ENCODE results near the gene RPL31. TPM values are rescaled to one million over a fixed set of nuclear protein-coding genes. Genes with fewer than 3 reads are reported as not detected.

RPL31 gene
- total RNA-seq, 2 donors from 2014 or later: 1,597 to 1,823 TPM

- no peak for TF ChIP-seq CTCF (conservative IDR thresholded peaks at IDR 0.05)
- H3K9me3 Mint-ChIP-seq: no peaks in the 10 kb centered on the region
- WGBS, 2 experiments (ENCODE audit: insufficient coverage in 1 of 2, insufficient read length in 1 of 2): 92% methylated on average over 17 to 28 of the region's 28 CpGs
- no peaks in the 10 kb centered on the region for H3K36me3 Mint-ChIP-seq (ENCODE audit: low read depth)
- no peaks in the 10 kb centered on the region for H3K27me3 Mint-ChIP-seq (ENCODE audit: insufficient read depth)
- no peak overlapping the region for H3K27ac ChIP-seq (ENCODE audit: low read depth, low read length)
- DNase-seq: no peak
- H3K9ac ChIP-seq (ENCODE audit: extremely low read depth, low read length, poor library complexity, severe bottlenecking): no peak overlapping the region
- no peaks in the 10 kb centered on the region for H3K36me3 ChIP-seq (ENCODE audit: control insufficient read depth, insufficient read depth, low read length)
- no peaks in the 10 kb centered on the region for H3K9me3 ChIP-seq (ENCODE audit: control insufficient read depth, low read length)
- no peak overlapping the region for H3K27ac Mint-ChIP-seq
- H3K4me1 Mint-ChIP-seq: peaks cover 4% of the 10 kb centered on the region
- no peak overlapping the region for H3K4me3 Mint-ChIP-seq
- no peaks in the 10 kb centered on the region for H3K27me3 ChIP-seq (ENCODE audit: control insufficient read depth, insufficient read depth, low read length, poor library complexity, severe bottlenecking)
- no peaks in the 10 kb centered on the region for H3K4me1 ChIP-seq (ENCODE audit: control insufficient read depth, insufficient read depth, low read length)
- no peak overlapping the region for H3K4me3 ChIP-seq (ENCODE audit: low read length)
These were observed 6.6 kb upstream of the RPL31 start for GRCh38 chr2:100995309-100996075.

- Histone ChIP-seq H3K4me3 (ENCODE audit: low read length) (no peak overlapping the region), H3K9ac (ENCODE audit: extremely low read depth, low read length, poor library complexity, severe bottlenecking) (no peak overlapping the region), H3K4me1 (ENCODE audit: control insufficient read depth, insufficient read depth, low read length) (no peaks in the 10 kb centered on the region), H3K27ac (ENCODE audit: low read depth, low read length) (no peak overlapping the region), H3K36me3 (ENCODE audit: control insufficient read depth, insufficient read depth, low read length) (peaks cover 1% of the 10 kb centered on the region), H3K27me3 (ENCODE audit: control insufficient read depth, insufficient read depth, low read length, poor library complexity, severe bottlenecking) (no peaks in the 10 kb centered on the region), H3K9me3 (ENCODE audit: control insufficient read depth, low read length) (no peaks in the 10 kb centered on the region)
- TF ChIP-seq CTCF (conservative IDR thresholded peaks at IDR 0.05): no peak
- no peak overlapping the region for H3K27ac Mint-ChIP-seq
- H3K4me1 Mint-ChIP-seq: peaks cover 9% of the 10 kb centered on the region
- 86 to 95% methylated on average over 3 to 4 of the region's 5 CpGs for WGBS, 2 experiments (ENCODE audit: insufficient coverage in 1 of 2, insufficient read length in 1 of 2)
- H3K9me3 Mint-ChIP-seq: no peaks in the 10 kb centered on the region
- peaks cover 2% of the 10 kb centered on the region for H3K27me3 Mint-ChIP-seq (ENCODE audit: insufficient read depth)
- H3K36me3 Mint-ChIP-seq (ENCODE audit: low read depth): peaks cover 2% of the 10 kb centered on the region
- no peak for DNase-seq
- H3K4me3 Mint-ChIP-seq: no peak overlapping the region
These were observed 4.4 kb upstream of the RPL31 start for GRCh38 chr2:100997509-100998234.

GRCh38 chr2:100998235-100998573 is 3.9 kb upstream of the RPL31 start:
- 94 to 95% methylated on average over 3 to 6 of the region's 6 CpGs for WGBS, 2 experiments (ENCODE audit: insufficient coverage in 1 of 2, insufficient read length in 1 of 2)
- Mint-ChIP-seq H3K27me3 (ENCODE audit: insufficient read depth) (peaks cover 2% of the 10 kb centered on the region), H3K27ac (no peak overlapping the region), H3K4me1 (peaks cover 9% of the 10 kb centered on the region), H3K9me3 (peaks cover 3% of the 10 kb centered on the region), H3K36me3 (ENCODE audit: low read depth) (peaks cover 8% of the 10 kb centered on the region), H3K4me3 (no peak overlapping the region)
- Histone ChIP-seq H3K4me3 (ENCODE audit: low read length) (no peak overlapping the region), H3K27ac (ENCODE audit: low read depth, low read length) (no peak overlapping the region), H3K36me3 (ENCODE audit: control insufficient read depth, insufficient read depth, low read length) (peaks cover 6% of the 10 kb centered on the region), H3K4me1 (ENCODE audit: control insufficient read depth, insufficient read depth, low read length) (no peaks in the 10 kb centered on the region), H3K9ac (ENCODE audit: extremely low read depth, low read length, poor library complexity, severe bottlenecking) (no peak overlapping the region), H3K9me3 (ENCODE audit: control insufficient read depth, low read length) (no peaks in the 10 kb centered on the region), H3K27me3 (ENCODE audit: control insufficient read depth, insufficient read depth, low read length, poor library complexity, severe bottlenecking) (no peaks in the 10 kb centered on the region)
- no peak for TF ChIP-seq CTCF (conservative IDR thresholded peaks at IDR 0.05)
- DNase-seq: no peak

Data from endodermal cell (in vitro differentiated cells).